ENCODE results near the gene GLTPD2.

GLTPD2 gene

DNA sequence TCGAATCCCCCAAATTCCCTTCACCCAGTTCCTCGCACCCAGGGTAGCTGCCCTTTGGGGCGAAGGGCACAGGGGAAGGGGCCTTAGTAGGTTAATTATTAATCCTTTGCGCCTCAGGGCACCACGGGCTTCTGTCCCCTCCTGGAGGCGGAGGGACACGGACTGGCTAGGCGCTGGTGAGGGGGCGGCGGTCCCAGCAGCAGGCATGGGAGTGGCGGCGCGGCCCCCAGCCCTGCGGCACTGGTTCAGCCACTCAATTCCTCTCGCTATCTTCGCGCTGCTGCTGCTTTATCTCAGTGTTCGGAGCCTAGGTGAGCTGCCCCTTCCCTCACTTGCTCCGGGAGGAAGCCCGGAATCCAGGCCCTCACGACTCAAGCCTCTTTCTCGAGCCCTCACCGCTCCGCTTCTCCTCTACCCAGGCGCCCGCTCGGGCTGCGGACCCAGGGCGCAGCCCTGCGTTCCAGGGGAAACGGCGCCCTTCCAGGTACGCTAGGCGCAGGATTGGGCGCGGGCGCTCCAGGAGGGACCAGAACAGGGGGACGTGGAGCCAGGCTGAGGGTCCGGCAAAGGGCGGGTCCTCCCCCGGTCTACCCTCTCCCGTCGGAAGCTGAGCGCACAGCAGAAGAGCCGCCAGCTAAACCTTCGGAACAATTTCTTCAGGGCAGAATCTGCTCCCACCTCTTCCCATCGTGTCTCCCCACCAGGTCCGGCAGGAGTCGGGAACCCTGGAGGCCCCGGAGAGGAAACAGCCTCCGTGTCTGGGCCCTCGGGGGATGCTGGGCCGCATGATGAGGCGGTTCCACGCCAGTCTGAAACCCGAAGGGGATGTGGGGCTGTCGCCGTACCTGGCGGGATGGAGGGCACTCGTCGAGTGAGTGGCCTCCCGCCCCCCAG is at the start of gene GLTPD2:
Gene GLTPD2 (plus strand): TSS at position 158 of the 894 bp plus-strand sequence. CDS start 48 bp downstream, at position 206.
- no peak for DNase-seq (ENCODE audit: low read depth in 3 of 3)

GRCh38 chr17:4739122-4740024 is 49.4 kb upstream of the GLTPD2 start, which contains the start of the genes CXCL16 and ZMYND15:
TSS of gene CXCL16 (minus strand) at chr17:4739928. CDS start at chr17:4739339, 589 bp downstream.
TSS of gene ZMYND15 (plus strand) at chr17:4739833. CDS start at chr17:4740549, 716 bp downstream.
- DNase-seq (ENCODE audit: low read depth in 3 of 3): peak in 1 of 3 donors; percentile 22

GRCh38 chr17:4740025-4740351 is 48.8 kb upstream of the GLTPD2 start:
- no peak for DNase-seq (ENCODE audit: low read depth in 3 of 3)

DNA sequence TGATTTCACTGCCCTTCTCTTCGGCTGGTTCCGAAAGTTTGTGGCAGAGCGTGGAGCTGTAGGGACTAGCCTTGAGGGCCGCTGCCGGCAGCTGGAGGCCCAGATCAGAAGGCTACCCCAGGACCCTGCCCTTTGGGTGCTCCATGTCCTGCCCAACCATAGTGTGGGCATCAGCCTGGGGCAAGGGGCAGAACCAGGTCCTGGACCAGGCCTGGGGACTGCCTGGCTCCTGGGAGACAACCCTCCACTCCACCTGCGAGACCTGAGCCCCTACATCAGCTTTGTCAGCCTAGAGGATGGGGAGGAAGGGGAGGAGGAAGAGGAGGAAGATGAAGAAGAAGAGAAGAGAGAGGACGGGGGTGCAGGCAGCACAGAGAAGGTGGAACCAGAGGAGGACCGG is 48.2 kb upstream of the GLTPD2 start:
- DNase-seq (ENCODE audit: low read depth in 3 of 3): no peak

DNA sequence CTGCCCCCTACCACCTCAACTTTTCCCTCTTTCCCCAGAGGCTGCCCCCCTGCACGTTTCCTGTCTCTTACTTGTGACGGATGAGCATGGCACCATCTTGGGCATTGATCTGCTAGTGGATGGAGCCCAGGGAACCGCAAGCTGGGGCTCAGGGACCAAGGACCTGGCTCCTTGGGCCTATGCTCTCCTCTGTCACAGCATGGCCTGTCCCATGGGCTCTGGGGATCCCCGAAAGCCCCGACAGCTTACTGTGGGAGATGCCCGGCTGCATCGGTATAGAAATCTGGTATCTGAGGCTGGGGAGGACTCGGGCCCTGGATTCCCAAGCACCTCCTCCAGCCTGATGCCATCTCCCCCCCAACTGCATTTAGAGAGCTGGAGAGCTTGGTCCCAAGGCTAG is 47.2 kb upstream of the GLTPD2 start:
- DNase-seq (ENCODE audit: low read depth in 3 of 3): no peak

- no peak for DNase-seq (ENCODE audit: low read depth in 3 of 3)
Measured at GRCh38 chr17:4742133-4742532, 46.6 kb upstream of the GLTPD2 start.

GRCh38 chr17:4742629-4743028 is 46.1 kb upstream of the GLTPD2 start:
- DNase-seq (ENCODE audit: low read depth in 3 of 3): no peak

GRCh38 chr17:4743216-4743615 is 45.5 kb upstream of the GLTPD2 start:
- no peak for DNase-seq (ENCODE audit: low read depth in 3 of 3)

DNA sequence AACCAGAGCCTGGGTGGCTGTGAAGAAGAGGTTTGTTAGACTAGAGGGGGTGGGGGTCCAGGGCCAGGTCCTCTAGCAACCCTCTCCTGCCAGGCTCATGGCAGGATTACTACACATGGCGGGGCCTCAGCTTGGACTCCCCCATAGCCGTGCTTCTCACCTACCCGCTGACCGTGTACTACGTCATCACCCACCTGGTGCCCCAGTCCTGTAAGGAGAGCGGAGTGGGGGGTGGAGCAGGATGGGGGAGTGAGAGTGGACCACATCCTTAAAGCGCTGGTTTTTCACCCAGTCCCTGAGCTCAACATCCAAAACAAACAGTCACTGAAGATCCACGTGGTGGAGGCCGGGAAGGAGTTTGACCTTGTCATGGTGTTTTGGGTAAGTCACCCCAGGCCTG is 44.9 kb upstream of the GLTPD2 start:
- DNase-seq (ENCODE audit: low read depth in 3 of 3): no peak

DNA sequence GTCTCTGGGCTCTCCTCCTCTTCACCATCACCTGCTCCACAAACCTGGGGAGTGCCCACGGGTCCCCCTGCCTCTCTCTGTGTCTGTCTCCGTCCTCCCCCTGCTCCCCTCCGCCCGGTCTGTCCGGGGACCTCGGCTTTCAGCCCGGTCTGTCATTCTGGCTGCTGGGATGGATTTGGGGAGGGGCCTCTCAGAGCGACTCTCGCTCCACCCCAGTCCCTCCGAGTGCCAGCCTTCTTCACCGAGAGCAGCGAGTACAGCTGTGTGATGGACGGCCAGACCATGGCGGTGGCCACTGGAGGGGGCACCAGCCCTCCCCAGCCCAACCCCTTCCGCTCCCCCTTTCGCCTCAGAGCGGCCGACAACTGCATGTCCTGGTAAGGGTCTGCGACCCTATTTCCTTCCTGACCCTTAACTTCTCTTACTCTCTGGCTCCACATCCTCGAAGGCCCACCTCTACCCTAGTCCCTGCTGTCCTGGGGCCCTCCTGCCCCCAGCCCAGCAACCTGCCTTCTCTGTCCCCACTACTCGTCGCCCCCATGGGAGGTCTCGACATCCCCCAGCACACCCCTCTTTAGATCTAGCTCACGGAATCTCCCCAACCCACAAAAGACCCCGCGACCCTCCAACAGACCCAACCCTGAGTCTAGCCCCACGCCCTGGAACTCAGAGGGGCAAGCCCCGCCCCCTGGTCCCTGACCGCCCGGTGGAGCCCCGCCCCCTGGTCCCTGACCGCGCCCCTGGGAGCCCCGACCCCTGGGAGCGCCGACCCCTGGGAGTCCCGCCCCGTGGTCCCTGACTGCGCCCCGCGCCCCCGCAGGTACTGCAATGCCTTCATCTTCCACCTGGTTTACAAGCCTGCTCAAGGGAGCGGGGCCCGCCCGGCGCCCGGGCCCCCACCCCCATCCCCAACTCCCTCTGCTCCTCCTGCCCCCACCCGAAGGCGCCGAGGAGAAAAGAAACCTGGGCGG is 43.5 kb upstream of the GLTPD2 start:
- DNase-seq (ENCODE audit: low read depth in 3 of 3): no peak

- DNase-seq (ENCODE audit: low read depth in 3 of 3): no peak
Measured at GRCh38 chr17:4747847-4748246, 40.9 kb upstream of the GLTPD2 start.

DNA sequence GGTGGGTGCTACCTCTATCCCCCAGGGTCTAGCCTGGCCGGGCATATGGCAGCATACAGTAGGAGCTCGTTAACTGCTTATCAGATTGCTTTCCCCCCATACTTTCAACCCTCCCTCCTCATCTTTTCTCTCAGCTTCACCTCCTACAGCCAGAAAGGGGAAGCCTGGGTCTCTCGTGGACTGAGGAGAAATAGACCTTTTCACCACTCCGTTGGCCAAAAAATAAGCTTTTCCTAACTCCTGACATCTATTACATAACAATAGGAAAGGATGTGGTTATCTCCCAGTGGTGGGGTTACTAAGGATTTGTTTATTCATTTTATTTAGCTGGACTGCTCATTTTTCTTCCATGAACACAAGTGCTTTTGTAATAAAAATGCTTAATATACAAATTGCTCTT is 40.1 kb upstream of the GLTPD2 start:
- no peak for DNase-seq (ENCODE audit: low read depth in 3 of 3)

DNA sequence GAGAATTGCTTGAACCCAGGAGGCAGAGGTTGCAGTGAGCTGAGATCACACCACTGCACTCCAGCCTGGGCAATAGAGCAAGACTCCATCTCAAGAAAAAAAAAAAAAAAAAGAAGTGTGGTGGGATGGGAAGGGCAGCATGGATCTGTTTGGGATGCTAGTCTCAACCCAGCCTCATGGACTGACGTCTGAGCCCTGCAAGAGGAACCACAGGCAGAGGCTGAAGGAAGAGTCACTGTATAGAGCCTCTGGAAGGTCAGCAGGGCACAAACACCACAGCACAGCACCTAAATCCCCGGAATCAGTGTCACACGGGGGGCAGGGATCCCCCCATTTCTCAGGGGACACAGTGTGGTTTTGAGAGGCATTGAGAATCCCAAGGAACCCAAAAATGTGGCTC is 38.2 kb upstream of the GLTPD2 start:
- no peak for DNase-seq (ENCODE audit: low read depth in 3 of 3)

- DNase-seq (ENCODE audit: low read depth in 3 of 3): no peak
Measured at GRCh38 chr17:4751932-4752331, 36.8 kb upstream of the GLTPD2 start.

- DNase-seq (ENCODE audit: low read depth in 3 of 3): no peak
Measured at GRCh38 chr17:4753392-4753791, 35.4 kb upstream of the GLTPD2 start.

DNA sequence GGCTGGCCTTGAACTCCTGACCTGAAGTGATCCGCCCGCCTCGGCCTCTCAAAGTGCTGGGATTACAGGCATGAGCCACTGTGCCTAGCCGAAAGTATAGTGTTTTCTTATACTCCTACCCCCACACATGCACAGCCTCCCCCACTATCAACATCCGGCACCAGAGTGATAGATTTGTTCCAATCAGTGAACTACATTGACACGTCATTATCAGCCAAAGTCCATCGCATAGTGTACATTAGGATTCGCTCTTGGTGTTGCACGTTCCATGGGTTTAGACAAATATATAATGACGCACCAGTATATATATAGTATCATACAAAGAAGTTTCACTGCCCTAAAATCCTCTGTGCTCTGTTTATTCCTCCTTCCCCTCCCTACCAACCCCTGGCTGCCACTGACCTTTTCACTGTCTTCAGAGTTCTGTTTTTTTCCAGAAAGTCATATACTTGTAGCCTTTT is 29.0 kb upstream of the GLTPD2 start:
- DNase-seq (ENCODE audit: low read depth in 3 of 3): no peak

DNA sequence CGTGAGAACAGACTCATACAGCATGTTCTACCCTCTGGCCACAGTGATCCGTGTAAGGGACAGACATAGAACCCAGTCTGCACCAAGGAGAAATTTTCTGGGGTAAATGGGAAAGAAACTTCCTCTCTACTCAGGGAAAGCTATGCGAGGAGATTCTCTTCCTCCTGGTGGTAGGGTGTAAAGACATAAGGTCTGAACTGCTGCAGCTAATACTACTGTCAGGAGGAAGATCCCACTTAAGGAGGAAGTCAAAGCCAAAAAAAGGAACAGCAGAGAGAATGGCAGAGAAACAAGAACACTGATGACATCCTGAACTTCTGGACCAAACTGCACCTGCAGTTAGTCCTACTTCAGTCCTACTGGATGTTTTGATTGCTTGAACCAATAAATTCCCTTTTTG is 24.2 kb upstream of the GLTPD2 start:
- no peak for DNase-seq (ENCODE audit: low read depth in 3 of 3)

DNA sequence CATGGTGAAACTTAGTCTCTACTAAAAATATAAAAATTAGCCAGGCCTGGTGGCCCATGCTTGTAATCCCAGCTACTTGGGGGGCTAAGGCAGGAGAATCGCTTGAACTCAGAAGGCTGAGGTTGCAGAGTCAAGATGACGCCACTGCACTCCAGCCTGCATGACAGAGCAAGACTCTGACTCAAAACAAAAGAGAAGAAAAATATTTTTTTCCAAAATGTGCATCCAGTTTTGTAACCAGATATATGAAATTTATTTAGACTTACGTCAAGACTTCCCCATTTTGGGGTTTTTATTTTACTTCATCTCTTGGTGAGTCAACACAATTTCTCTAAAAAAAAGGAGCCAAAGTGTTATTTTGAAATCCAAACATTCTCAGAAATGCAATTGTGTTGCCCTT is 22.6 kb upstream of the GLTPD2 start:
- no peak for DNase-seq (ENCODE audit: low read depth in 3 of 3)

DNA sequence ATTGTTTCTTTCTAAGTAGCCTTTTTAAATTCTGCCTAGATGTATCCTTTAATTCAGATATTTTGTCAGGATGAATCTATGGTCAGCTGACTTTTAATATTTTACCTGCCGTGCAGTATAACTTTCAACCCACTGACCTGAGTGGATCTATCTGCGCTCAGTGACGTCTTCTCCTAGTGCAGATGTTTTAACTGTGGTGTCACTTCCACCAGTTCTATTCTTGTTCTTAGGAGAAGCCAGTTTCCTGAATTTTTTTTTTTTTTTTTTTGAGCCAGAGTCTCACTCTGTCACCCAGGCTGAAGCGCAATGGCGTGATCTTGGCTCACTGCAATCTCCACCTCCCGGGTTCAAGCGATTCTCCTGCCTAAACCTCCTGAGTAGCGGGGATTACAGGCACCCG is 22.0 kb upstream of the GLTPD2 start:
- no peak for DNase-seq (ENCODE audit: low read depth in 3 of 3)

DNA sequence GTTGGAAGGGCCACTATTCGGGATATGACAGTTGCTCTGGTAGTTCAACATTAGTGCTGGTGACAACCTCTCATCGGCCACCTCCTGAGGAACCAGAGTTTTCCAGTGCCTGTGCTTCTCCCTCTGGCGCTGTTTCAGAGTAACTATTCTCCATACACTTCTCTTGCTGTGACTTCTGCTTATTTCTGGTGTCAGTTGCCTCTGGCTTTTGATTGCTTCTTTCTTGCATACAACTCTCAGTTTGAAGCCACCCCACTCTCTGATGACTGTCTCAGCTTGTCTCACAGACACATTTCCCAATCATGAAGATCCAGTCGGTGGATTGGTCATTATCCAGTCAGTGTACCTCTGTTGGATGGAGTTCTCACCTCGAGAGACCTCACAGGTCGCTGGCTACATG is 20.5 kb upstream of the GLTPD2 start:
- DNase-seq (ENCODE audit: low read depth in 3 of 3): no peak

GRCh38 chr17:4769628-4770027 is 19.1 kb upstream of the GLTPD2 start:
- no peak for DNase-seq (ENCODE audit: low read depth in 3 of 3)

Measured in stimulated activated CD4-positive, alpha-beta T cell treated with anti-CD3 and anti-CD28 coated beads, TNF-alpha, amount 100 ng/mL, for 48 hours (primary cell).